Stimulated activated CD8-positive, alpha-beta memory T cell treated with anti-CD3 and anti-CD28 coated beads, Interleukin-2, amount 100 ng/mL, for 1 hour (primary cell): ENCODE data around the gene PTGDR2.

ENCODE experiments used
- DNase-seq, 2 donors: peaks; one replicate each; pipeline ENCODE4 v3.0.0-alpha.2; 2020; ENCODE audit warnings: low read depth in 2 of 2

Gene PTGDR2

GRCh38 chr11:60874421-60875365 is 18.9 kb upstream of the PTGDR2 start:
- DNase-seq = no peak

DNA sequence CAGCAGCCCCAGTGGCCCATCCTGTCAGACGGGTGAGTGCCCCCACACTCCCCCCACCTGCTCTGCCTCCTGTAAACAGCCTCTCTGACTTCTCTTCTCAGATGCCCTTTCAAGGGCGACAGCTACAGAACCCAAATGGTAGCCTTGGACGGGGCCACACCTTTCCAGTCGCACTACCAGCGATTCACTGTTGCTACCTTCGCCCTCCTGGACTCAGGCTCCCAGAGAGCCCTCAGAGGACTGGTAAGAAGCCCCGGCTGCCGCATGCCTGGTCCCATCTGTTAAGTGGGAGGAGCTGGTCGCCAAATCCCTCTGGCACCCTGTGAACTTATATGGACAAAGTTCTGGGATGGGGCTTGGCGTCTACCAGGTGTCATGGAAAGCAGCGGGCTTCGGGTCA is 17.8 kb upstream of the PTGDR2 start:
- DNase-seq = no peak

DNA sequence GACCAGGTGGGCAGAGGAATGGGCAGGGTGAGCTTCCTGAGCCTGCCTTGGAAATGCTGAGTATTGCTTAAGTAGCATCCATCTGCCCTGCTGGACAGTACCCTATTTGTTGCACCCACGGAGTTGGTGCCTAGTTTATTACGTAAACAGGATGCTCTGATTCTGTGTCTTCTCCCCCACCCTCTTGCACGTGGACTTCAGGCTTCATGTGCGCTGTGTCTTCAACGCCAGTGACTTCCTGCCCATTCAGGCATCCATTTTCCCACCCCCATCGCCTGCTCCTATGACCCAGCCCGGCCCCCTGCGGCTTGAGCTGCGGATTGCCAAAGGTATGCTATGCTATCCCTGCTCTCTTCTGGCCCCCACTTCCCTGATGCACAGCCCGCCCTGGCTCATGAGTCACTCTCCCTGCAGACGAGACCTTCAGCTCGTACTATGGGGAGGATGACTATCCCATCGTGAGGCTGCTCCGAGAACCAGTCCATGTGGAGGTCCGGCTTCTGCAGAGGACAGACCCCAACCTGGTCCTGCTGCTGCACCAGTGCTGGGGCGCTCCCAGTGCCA is 17.3 kb upstream of the PTGDR2 start:
- DNase-seq = no peak

DNA sequence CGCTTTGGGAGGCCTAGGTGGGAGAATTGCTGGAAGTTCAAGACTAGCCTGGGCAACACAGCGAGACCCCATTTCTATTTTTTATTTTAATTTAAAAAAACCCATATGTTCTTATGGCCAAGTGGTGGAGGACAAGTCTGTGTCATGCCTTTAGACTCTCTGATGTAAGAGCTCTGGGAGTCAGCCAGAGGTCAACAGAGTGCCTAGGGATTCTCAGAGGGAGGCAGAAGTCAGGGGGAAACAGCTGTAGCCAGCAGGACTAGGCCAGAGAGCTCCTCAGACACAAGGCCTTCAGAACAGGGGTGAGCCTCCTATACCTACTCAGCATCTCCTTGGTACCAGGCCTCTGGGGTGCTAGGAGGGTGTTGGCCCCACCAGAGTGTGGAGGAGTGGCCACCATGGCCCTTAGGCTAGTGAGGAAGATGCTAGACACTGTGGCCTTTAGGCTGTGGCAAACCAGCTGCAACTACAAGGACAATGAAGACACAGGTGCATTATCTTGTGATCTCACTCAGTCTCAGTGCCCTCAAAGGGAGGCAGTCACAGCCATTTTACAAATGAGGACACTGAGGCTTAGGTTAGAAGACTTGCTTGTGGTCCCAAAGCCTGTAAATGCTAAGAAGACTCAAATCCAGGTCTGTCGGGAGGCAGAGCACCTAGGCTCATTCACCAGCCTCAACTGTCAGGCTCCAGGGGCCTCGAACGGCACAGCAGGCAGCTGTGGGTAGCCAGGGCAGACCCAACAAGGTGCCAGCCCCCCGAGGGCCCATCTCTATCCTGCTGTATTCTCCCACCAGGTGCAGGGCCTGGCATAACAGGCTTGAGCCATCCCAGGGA is 16.6 kb upstream of the PTGDR2 start:
- no peak for DNase-seq

DNA sequence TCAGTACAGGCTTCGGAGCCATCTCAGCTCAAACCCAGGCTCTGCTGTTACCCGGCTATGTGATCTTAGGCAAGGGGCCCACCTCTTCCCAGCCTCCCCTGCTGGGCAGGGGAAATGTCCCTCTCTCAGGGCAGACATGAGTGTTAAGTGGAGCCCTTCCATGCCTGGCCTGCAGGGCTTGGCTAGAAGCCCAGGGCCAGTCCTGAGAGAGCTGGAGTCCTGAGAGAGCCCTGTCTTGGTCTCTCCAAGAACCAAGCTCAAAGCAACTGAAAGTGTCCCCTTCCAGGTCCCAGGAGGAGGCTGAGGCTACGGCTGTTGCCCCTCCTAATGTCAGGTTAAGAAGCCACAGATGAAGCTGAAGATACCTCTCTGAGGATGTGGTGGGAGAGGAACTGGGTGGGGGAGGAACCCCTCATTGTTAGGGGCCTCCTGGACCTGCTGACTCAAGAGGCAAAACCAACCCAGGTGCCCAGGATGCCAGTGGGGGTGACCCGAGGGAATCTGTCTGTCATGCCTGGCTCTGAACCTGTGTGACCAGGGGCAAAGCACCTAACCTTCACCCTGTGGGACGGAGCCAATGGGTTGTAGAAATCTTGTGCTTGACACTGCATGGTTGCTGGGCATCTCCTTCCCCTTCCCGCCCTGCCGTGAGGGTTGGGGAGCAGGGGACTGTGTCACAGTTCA is 15.8 kb upstream of the PTGDR2 start:
- DNase-seq = no peak

GRCh38 chr11:60870733-60871377 is 15.1 kb upstream of the PTGDR2 start:
- DNase-seq = no peak

DNA sequence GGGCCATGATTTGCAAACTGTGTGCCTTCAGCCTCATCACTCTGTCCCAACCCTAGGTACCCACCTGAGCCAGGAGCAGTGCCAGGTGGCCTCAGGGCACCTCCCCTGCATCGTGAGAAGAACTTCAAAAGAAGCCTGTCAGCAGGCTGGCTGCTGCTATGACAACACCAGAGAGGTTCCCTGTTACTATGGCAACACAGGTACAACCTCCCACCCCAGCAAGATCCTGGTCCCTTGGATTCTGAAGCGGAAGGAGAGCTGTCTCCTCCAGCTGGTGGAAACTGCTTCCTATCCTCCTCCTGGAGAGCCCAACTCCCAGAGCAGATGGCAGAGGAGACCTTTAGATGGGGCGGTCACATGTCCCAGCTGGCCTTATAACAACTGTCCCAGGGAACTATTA is 14.5 kb upstream of the PTGDR2 start:
- no peak for DNase-seq

GRCh38 chr11:60869451-60869825 is 13.7 kb upstream of the PTGDR2 start:
- no peak for DNase-seq

DNA sequence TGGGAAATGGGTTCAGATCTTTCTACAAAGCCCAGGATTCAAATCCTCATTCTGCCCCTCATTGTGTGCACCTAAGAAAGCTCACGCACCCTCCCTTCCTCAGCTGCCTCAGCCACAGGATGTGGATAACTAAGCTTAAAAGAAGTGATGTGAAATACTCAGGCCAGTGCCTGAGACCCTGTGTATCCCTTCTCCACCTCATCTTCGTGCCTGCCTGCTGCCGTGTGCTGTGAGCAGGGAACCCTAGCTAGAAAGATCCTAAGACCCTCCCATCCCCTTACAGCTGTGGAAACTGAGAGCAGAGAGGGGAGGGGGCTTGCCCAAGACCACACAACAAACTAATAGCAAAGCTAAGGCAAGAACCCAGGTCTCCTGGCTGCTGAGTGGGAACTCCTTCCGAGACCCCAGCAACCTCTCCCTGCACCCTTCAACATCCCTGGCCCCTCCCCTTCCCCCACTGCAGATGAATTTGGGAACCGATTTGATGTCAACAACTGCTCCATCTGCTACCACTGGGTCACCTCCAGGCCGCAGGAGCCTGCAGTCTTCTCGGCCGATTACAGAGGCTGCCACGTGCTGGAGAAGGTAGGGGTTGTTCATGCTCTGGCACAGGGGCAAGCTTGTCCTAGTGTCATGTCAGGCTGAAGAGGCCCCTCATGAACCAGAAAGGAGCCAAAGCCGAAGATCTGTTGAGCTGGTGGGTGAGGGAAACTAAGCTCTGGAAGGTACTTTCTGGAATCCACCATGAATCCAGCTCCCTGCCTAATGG is 13.1 kb upstream of the PTGDR2 start:
- no peak for DNase-seq

- DNase-seq = no peak
These were observed 12.3 kb upstream of the PTGDR2 start for GRCh38 chr11:60867871-60868681.

- DNase-seq = no peak
These were observed 11.4 kb upstream of the PTGDR2 start, which contains the start of gene ZP1 for GRCh38 chr11:60866911-60867870. TSS of gene ZP1 (plus strand) at chr11:60867542. CDS start at chr11:60867562, 20 bp downstream.

- DNase-seq = no peak
These were observed 9.2 kb upstream of the PTGDR2 start for GRCh38 chr11:60864856-60865513.

DNA sequence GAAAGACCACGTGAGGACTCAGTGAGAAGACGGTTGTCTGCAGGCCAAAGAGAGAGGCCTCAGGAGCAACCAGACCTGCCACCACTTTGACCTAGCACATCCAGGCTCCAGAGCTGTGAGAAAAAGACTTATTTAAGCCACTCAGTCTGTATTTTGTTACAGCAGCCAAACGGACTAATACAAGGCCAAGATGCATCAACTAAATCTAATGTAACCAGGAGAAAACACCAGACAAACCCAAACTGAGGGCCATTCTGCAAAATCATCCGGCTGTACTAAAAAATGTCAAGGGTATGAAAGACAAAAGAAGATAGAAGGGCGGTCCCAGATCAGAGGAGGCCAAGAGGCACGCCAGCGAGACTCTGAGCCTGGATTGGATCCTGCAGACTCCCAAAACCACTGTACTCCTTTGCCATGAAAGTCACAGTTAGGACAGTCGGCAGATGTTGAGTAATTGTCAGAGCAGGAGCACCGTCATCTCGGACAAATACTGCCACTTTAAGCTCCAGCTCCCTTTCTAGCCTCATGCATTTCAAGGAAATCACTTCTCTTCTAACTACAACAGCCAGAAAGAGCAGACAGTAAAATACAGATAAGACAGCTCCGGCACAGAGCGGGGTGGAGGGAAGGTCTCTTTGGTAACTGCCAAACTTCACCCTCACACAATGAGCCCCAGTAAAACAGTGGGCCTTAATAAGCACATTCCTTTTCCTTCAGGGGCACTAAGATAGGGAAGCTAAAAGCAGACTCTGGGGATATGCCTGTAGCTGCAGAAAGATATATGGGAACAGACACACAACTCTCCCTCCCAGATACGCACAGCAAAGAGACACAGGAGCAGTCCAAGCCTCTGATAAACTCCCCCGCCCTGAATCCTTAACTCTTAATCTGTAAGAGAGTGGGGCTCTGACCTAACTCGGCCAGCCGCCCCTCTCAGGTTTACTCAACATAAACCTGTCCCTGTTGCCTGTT is 8.1 kb upstream of the PTGDR2 start:
- DNase-seq = no peak

- DNase-seq = no peak
These were observed 6.4 kb upstream of the PTGDR2 start for GRCh38 chr11:60862171-60862570.

- no peak for DNase-seq
These were observed 5.2 kb upstream of the PTGDR2 start for GRCh38 chr11:60860943-60861342.

DNA sequence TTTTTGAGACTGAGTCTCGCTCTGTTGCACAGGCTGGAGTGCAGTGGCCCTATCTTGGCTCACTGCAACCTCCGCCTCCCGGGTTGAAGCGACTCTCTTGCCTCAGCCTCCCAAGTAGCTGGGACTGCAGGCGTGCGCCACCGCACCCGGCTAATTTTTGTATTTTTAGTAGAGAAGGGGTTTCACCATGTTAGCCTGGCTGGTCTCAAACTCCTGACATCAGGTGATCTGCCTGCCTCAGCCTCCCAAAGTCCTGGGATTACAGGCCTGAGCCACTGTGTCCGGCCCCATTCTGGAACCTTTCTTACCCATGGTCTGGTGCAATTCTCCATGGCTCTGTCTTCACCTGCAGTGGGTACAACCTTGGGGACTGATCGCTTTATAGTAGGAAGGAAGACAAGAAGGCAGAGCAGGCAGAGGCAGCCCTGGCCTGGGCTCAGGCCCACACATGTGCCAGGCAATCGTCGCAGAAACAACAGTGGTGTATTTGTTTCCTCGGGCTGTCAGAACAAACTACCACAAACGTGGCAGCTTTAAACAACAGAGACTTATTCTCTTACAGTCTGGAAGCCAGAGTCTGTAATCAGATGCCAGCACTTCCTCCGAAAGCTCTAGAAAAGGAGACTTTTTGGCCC is 4.0 kb upstream of the PTGDR2 start:
- DNase-seq = no peak
